IMR-90 (cell line): Measurements from ENCODE around the gene PLXDC2.

Source experiments
- FOS ChIP-seq: fragments of 150-350 bp; IDR thresholded peaks from 2 replicates; pipeline ENCODE4 v1.6.1; 2016; ENCODE audit warnings: low read depth, low read length
- MAFK ChIP-seq: IDR thresholded peaks from 2 replicates; pipeline ENCODE4 v1.6.1; 2012; ENCODE audit warnings: low read depth, low read length, improper control_type of control experiment
- MAZ ChIP-seq: IDR thresholded peaks from 2 replicates; pipeline ENCODE4 v1.6.1; 2012; ENCODE audit warnings: low read depth, mild to moderate bottlenecking, low read length, improper control_type of control experiment, moderate library complexity, borderline replicate concordance
- POLR2A ChIP-seq: IDR thresholded peaks from 2 replicates; pipeline ENCODE4 v1.6.1; 2012; ENCODE audit warnings: mild to moderate bottlenecking, low read depth, low read length
- RAD21 ChIP-seq: IDR thresholded peaks from 2 replicates; pipeline ENCODE4 v1.6.1; 2012; ENCODE audit warnings: low read length, improper control_type of control experiment
- RCOR1 ChIP-seq: IDR thresholded peaks from 2 replicates; pipeline ENCODE4 v1.6.1; 2012; ENCODE audit warnings: mild to moderate bottlenecking, low read length, improper control_type of control experiment; ENCODE audit not compliant: insufficient replicate concordance
- TF ChIP-seq, protein P1 (sequence below): conservative IDR thresholded peaks from 2 replicates; pipeline ENCODE4 v1.5.1; 2012; ENCODE audit warnings: mild to moderate bottlenecking, low read depth, low read length, improper control_type of control experiment

DNA sequence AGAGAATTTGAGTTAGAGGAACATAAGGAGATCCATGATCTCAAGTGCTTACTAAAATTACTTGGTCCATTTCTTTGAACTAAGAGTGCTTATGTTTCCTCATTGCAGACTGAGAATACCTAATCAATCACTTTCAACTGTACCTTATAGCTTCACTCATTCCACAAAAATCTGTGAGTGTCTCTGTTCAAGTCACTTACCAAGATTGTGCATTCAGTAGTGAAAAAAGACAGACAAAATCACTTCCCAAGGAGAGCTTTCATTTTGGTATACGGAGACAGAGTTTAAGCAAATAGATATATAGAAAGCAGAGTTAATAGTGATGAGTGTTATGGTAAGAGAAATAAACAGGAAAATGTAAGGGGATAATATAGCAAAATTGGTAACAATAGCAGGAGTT is 364.5 kb downstream of the PLXDC2 start:
- TF ChIP-seq, protein P1, sequence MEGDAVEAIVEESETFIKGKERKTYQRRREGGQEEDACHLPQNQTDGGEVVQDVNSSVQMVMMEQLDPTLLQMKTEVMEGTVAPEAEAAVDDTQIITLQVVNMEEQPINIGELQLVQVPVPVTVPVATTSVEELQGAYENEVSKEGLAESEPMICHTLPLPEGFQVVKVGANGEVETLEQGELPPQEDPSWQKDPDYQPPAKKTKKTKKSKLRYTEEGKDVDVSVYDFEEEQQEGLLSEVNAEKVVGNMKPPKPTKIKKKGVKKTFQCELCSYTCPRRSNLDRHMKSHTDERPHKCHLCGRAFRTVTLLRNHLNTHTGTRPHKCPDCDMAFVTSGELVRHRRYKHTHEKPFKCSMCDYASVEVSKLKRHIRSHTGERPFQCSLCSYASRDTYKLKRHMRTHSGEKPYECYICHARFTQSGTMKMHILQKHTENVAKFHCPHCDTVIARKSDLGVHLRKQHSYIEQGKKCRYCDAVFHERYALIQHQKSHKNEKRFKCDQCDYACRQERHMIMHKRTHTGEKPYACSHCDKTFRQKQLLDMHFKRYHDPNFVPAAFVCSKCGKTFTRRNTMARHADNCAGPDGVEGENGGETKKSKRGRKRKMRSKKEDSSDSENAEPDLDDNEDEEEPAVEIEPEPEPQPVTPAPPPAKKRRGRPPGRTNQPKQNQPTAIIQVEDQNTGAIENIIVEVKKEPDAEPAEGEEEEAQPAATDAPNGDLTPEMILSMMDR = no peak
- TF ChIP-seq RCOR1 (no peak), POLR2A (no peak), MAFK (no peak), RAD21 (no peak), FOS (no peak), MAZ (no peak)
